H54 (cell line): ENCODE measurements around the gene RAG1.
"Not testable (repeated sequence)": the region's sequence is repeated elsewhere in the genome, so short reads cannot be mapped to it uniquely, and the experiment has no call there.

Source experiments
- DNase-seq: peaks from one replicate; pipeline ENCODE4 v3.0.0; 2011; ENCODE audit warnings: low spot score, mixed read lengths; ENCODE audit not compliant: insufficient read length
- FAIRE-seq: peaks from 3 replicates; lab custom pipeline; 2011; peaks lifted over from hg19 to GRCh38; lab: Jason Lieb, UNC
- POLR2A ChIP-seq: IDR thresholded peaks from 2 replicates; pipeline ENCODE4 v1.6.1; 2011; ENCODE audit warnings: low read depth, mild to moderate bottlenecking, low read length

Gene RAG1

DNA sequence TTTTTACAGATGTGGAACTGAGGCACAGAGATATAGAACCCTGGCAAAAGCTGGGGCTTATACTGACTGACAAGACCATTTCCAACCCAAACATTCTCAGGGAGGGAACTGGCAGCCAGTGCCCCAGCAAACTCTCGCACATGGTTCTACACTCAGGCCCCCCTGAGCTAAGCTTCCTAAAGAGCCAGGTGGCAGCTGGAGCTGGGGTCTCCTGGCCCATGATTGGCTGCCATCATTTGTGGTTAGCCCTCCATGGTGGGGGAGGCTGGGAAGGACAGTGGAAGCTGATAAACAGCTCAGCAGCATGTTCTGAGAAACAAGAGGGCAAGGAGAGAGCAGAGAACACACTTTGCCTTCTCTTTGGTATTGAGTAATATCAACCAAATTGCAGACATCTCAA is at the start of gene RAG1:
Gene RAG1 (plus strand): TSS at position 314 of the 400 bp plus-strand sequence. CDS start 5,298 bp downstream, outside the sequence.
- FAIRE-seq (no peak), DNase-seq (no peak)
- TF ChIP-seq POLR2A = no peak

- TF ChIP-seq POLR2A = no peak
- FAIRE-seq (peak; percentile 65), DNase-seq (no peak)
Measured at GRCh38 chr11:36530840-36531239, 37.0 kb upstream of the RAG1 start.

- FAIRE-seq (no peak), DNase-seq (no peak)
- no peak for TF ChIP-seq POLR2A
Measured at GRCh38 chr11:36532941-36533601, 34.7 kb upstream of the RAG1 start.

DNA sequence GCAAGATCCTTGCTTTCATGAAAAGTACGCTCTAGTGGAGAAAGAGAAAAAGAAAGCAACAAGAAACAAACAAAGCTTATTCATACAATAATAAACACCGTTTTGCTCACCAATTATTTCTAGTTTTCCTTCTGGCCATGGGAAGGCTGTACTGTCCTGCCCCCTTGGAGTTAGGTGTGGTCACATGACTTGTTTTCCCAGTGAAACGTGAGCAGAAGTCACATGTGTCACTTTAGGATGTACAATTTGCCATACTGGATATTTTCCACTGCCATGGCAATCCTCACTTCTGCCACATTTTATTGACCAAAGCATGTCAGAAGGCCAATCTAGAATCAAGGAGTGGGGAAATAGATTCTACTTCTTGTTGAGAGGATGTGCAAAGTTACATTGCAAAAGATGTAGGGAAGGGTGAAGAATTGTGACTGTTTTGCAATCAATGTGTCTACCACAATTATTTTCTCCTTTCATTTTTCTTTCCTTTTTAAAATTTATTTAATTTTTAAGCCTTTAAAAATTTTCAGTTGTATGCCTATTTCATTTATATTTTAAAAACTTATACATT is 33.4 kb upstream of the RAG1 start:
- FAIRE-seq (peak; percentile 27), DNase-seq (no peak)
- TF ChIP-seq POLR2A = no peak

DNA sequence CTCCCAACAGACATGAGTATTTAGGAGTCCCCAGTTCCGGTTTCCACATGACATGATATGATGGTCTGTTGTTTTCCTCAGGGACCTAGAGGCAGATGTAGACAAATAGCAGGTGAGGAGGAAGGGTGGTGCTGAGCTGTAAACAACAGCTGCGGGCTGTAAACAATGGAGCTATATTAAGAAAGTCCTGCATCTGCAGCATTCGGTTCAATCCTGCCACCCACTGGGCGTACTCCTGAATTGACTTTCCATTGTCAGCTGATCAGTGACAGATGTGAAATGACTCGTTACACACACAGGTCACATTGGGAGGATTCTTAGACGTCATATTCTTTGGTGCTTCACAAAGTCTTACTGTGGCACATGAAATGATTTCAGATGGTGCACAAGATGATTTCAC is 26.8 kb upstream of the RAG1 start:
- peak; percentile 25 for DNase-seq
- FAIRE-seq = peak; percentile 80
- no peak for TF ChIP-seq POLR2A

- TF ChIP-seq POLR2A = no peak
- DNase-seq (no peak), FAIRE-seq (peak; percentile 60)
Measured at GRCh38 chr11:36550385-36551115, 17.3 kb upstream of the RAG1 start.

DNA sequence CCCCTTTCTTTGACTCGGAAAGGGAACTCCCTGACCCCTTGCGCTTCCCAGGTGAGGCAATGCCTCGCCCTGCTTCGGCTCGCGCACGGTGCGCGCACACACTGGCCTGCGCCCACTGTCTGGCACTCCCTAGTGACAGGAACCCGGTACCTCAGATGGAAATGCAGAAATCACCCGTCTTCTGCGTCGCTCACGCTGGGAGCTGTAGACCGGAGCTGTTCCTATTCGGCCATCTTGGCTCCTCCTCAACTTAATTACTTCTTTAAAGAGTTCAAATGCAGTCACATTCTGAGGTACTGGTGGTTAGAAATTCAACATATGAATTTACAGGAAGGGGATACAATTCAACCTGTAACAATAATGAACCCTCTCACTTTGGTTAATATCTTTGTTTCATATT is 10.4 kb upstream of the RAG1 start:
- DNase-seq, FAIRE-seq: not testable (repeated sequence)

DNA sequence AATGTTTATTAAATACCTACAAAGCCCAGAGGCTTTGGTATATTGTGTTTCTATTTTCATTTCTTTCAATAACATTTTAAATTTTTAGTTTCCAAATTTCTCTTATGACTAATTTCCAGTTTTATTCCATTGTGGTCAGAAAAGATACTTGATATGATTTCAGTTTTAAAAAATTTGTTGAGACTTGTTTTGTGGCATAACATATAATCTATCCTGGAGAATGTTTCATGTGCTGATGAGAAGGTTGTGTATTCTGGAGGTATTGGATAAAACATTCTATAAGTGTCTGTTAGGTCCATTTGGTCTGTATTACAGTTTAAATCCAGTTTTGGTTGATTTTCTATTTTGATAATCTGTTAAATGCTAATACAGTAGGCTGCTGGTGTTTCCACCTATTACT is 9.8 kb upstream of the RAG1 start:
- no peak for DNase-seq
- FAIRE-seq = no peak
- TF ChIP-seq POLR2A = no peak

GRCh38 chr11:36558571-36559413 is 9.0 kb upstream of the RAG1 start:
- peak; percentile 27 for FAIRE-seq

DNA sequence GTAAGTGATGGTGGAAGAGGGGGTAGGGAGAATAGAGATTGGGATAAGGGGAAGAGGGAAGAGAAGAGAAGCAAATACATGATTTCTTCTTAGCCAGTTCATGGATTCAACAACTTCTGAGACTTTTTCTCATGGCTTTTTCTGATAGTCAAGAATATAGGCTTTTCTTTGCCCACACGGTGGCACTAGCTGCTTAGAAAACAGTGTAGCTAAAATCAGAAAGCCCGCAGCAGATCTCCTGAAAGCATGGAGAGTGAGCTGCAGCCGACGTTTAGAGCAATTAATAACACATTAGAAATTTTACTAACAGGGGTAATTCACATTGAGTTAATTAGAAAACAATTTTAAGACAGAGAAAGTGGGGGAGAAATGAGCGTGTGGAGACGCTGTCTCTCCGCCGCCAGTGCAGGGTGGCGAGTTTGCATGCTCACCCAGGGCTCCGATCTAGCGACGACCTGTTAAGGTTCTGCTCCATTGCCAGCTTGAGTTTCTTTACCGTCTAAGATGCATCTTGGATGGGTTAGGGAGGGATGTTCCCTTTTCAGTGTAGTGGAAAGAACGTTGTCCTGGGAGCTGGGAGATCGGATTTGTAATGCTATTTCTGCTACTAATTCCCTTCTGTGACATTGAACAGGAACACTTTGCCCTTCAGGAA is 3.3 kb upstream of the RAG1 start:
- DNase-seq = no peak
- peak; percentile 36 for FAIRE-seq
- TF ChIP-seq POLR2A = no peak

More at GRCh38 chr11:36558571-36559413, 9.0 kb upstream of the RAG1 start:
- TF ChIP-seq POLR2A = no peak
- no peak for DNase-seq

DNA sequence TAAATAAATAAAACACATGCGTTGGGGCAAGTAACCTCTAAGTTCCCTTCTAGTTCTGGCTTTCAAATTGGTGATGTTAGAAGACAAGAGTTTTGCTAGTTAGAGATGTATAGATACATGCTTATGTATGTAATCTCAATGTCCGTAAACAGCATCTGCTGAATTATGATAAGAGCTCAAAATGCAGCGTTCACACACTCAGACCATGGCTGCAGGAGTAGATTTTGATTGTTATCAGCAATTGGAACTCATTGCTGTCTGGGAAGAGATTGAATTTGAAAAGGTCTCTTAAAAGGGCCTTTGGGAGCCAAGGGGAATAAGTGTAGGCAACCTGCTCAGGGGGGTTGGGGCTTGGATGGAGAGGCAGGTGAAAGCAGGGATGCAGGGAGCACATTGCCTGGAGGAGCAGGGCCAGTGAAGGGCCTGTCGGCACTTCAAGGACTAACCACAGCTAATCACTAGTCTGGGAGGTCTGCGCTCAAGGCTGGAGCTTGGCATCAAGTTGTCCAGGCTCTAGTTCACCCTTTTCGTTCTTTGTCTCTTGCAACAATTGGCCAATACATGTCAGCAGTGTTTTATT is 2.7 kb upstream of the RAG1 start:
- FAIRE-seq (no peak), DNase-seq (no peak)
- TF ChIP-seq POLR2A = no peak

DNA sequence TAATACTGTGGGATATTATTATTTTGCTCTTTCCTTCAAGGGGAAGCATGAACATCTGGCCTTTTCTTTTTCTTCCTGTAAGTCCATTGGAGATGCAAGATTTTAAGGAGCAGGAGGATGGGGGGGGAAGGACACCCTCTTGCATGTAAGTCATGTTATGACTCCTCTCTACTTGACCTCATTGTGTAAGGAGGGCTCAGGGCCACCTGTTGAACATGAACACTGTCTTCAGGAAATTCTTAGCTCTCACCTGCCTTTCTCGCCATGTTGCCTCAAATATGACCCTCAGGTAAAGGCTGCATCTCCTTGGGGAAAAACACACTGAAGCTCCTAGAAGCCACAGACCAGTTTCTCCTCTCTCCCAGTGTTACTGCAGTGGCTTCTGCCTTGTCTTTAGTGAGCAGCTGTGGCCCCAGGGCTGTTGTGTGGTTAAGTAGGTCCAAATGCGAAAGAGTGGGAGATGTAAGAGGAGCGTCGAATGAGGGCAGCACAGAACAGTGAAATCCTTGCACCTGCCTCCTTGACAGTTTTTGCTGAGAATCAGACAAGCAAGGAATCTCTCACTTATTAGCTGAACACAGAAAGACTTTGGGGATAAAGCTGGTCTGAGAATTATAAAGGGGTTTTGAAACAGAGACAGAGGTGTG is 1.3 kb upstream of the RAG1 start:
- DNase-seq (no peak), FAIRE-seq (no peak)
- no peak for TF ChIP-seq POLR2A

DNA sequence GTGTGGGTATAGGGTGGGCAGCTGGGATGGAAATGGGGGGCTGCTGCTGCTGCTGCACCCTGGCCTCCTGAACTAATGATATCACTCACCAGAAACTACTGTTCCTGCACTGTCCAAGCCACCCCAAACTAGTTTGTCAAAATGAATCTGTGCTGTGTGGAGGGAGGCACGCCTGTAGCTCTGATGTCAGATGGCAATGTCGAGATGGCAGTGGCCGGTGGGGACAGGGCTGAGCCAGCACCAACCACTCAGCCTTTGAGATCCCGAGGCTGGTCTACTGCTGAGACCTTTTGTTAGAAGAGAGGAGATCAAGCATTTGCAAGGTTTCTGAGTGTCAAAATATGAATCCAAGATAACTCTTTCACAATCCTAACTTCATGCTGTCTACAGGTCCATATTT is 1.3 kb downstream of the RAG1 start:
- TF ChIP-seq POLR2A = no peak
- FAIRE-seq = no peak
- no peak for DNase-seq
